Fibroblast of lung (primary cell): ENCODE results near the gene CHD8. TPM values are rescaled to one million over a fixed set of nuclear protein-coding genes. Genes with fewer than 3 reads are reported as not detected.

Experiments used
- DNase-seq, 2 donors: peaks; one replicate each; pipeline versions ENCODE4 v3.0.0 to v3.0.0-alpha.2; 2010; ENCODE audit warnings: low read depth in 2 of 2
- H2AFZ ChIP-seq: 2 replicates; pipeline ENCODE4 v1.5.1; 2012; ENCODE audit warnings: low read length, control low read depth, inconsistent platforms
- H3K27ac ChIP-seq: 2 replicates; pipeline ENCODE4 v1.5.1; 2011; ENCODE audit warnings: low read length, control low read depth; ENCODE audit not compliant: insufficient read depth
- H3K27me3 ChIP-seq: 2 replicates; pipeline ENCODE4 v1.5.1; 2011; ENCODE audit warnings: mild to moderate bottlenecking, low read length; ENCODE audit not compliant: control insufficient read depth, insufficient read depth
- H3K36me3 ChIP-seq: 2 replicates; pipeline ENCODE4 v1.5.1; 2011; ENCODE audit warnings: low read length; ENCODE audit not compliant: control insufficient read depth, insufficient read depth
- H3K4me1 ChIP-seq: 2 replicates; pipeline ENCODE4 v1.5.1; 2011; ENCODE audit warnings: low read length; ENCODE audit not compliant: control insufficient read depth, insufficient read depth; ENCODE audit errors: extremely low read depth
- H3K4me2 ChIP-seq: 2 replicates; pipeline ENCODE4 v1.5.1; 2011; ENCODE audit warnings: low read length, control low read depth; ENCODE audit not compliant: insufficient read depth; ENCODE audit errors: extremely low read depth
- H3K4me3 ChIP-seq, 4 experiments: fragments of 200-600 bp in 1 of 4; sonication (generic) in 1 of 4; replicated peaks in 1 of 4; 2 replicates each; pipeline ENCODE4 v1.5.1; 2011 to 2016; ENCODE audit warnings: low read length in 4 of 4, low read depth in 3 of 4, mild to moderate bottlenecking in 3 of 4, control low read depth in 2 of 4, inconsistent platforms in 1 of 4, mixed read lengths in 1 of 4; ENCODE audit not compliant: insufficient read depth in 1 of 4; ENCODE audit errors: control extremely low read depth in 1 of 4
- H3K79me2 ChIP-seq: 2 replicates; pipeline ENCODE4 v1.5.1; 2012; ENCODE audit warnings: mild to moderate bottlenecking, low read length, inconsistent platforms; ENCODE audit not compliant: control insufficient read depth, insufficient read depth
- H3K9ac ChIP-seq: 2 replicates; pipeline ENCODE4 v1.5.1; 2011; ENCODE audit warnings: mild to moderate bottlenecking, low read length, control low read depth; ENCODE audit not compliant: insufficient read depth
- H3K9me3 ChIP-seq: 2 replicates; pipeline ENCODE4 v1.5.1; 2012; ENCODE audit warnings: low read depth, low read length; ENCODE audit not compliant: control insufficient read depth, insufficient read depth
- H4K20me1 ChIP-seq: 2 replicates; pipeline ENCODE4 v1.5.1; 2011; ENCODE audit warnings: low read length; ENCODE audit not compliant: control insufficient read depth, insufficient read depth; ENCODE audit errors: extremely low read depth
- CTCF ChIP-seq, 2 donors: IDR thresholded peaks in 1 of 2; conservative IDR thresholded peaks in 1 of 2; 1 replicate in 1 of 2; 2 replicates in 1 of 2; pipeline ENCODE4 v1.5.1; 2011 to 2012; ENCODE audit warnings: low read length in 2 of 2, control low read depth in 1 of 2, inconsistent platforms in 1 of 2, low read depth in 1 of 2, mild to moderate bottlenecking in 1 of 2
- EZH2 ChIP-seq: IDR thresholded peaks from 2 replicates; pipeline ENCODE4 v1.5.1; 2012; ENCODE audit warnings: low read length, control low read depth, mild to moderate bottlenecking; ENCODE audit errors: missing control alignments
- polyA plus RNA-seq, 2 donors: library from polyadenylated mRNA; depleted of rRNA in 1 of 2; stranded (reverse) in 1 of 2; unstranded in 1 of 2; fragments of >200 nt; gene quantifications; 2 replicates each; pipeline ENCODE4 v1.2.1, GENCODE V29; 2011 to 2012; ENCODE audit warnings: missing spikeins in 1 of 2
- total RNA-seq: library from RNA; depleted of rRNA; stranded (reverse); fragments of >200 nt; gene quantifications from 2 replicates; pipeline ENCODE4 v1.2.1, GENCODE V29; 2014

Gene CHD8
- total and polyA plus RNA-seq, 2 donors (not counting 1 experiment from before 2014, with no cell fraction given): 11.1 to 56.3 TPM

- TF ChIP-seq EZH2 (no peak), CTCF (conservative IDR thresholded peaks at IDR 0.05 in 1 of 2, IDR thresholded peaks at IDR 0.05 in 1 of 2; ENCODE audit: low read depth in 1 of 2, low read length in 2 of 2) (no peak)
- H3K4me1 ChIP-seq: no peaks in the 10 kb centered on the region
- no peaks in the 10 kb centered on the region for H3K9me3 ChIP-seq
- H3K9ac ChIP-seq: no peak overlapping the region
- no peak overlapping the region for H3K4me3 ChIP-seq
- no peaks in the 10 kb centered on the region for H3K79me2 ChIP-seq
- DNase-seq: no peak
- H3K36me3 ChIP-seq: peaks cover 2% of the 10 kb centered on the region
- no peak overlapping the region for H3K4me2 ChIP-seq
- H3K27me3 ChIP-seq: no peaks in the 10 kb centered on the region
- no peak overlapping the region for H3K27ac ChIP-seq
- H2AFZ ChIP-seq: no peak overlapping the region
- H4K20me1 ChIP-seq: no peaks in the 10 kb centered on the region
These were observed 105.4 kb downstream of the CHD8 start for GRCh38 chr14:21350539-21350938.

GRCh38 chr14:21347201-21347600 lies 108.7 kb downstream of the CHD8 start:
- H3K36me3 ChIP-seq: peaks cover under 1% of the 10 kb centered on the region
- no peaks in the 10 kb centered on the region for H3K4me1 ChIP-seq
- H3K9ac ChIP-seq: no peak overlapping the region
- no peak overlapping the region for H2AFZ ChIP-seq
- no peak overlapping the region for H3K4me3 ChIP-seq
- H3K79me2 ChIP-seq: no peaks in the 10 kb centered on the region
- TF ChIP-seq CTCF (conservative IDR thresholded peaks at IDR 0.05 in 1 of 2, IDR thresholded peaks at IDR 0.05 in 1 of 2; ENCODE audit: low read depth in 1 of 2, low read length in 2 of 2) (no peak), EZH2 (no peak)
- no peak overlapping the region for H3K27ac ChIP-seq
- no peaks in the 10 kb centered on the region for H3K27me3 ChIP-seq
- H3K9me3 ChIP-seq: no peaks in the 10 kb centered on the region
- H4K20me1 ChIP-seq: no peaks in the 10 kb centered on the region
- peak in 1 of 2 donors; percentile 13 for DNase-seq
- H3K4me2 ChIP-seq: no peak overlapping the region

- TF ChIP-seq EZH2 (no peak), CTCF (conservative IDR thresholded peaks at IDR 0.05 in 1 of 2, IDR thresholded peaks at IDR 0.05 in 1 of 2; ENCODE audit: low read depth in 1 of 2, low read length in 2 of 2) (no peak)
- H2AFZ ChIP-seq: no peak overlapping the region
- H3K9me3 ChIP-seq: no peaks in the 10 kb centered on the region
- no peaks in the 10 kb centered on the region for H3K27me3 ChIP-seq
- no peaks in the 10 kb centered on the region for H4K20me1 ChIP-seq
- H3K4me1 ChIP-seq: no peaks in the 10 kb centered on the region
- no peak overlapping the region for H3K27ac ChIP-seq
- no peaks in the 10 kb centered on the region for H3K79me2 ChIP-seq
- no peak overlapping the region for H3K9ac ChIP-seq
- H3K4me2 ChIP-seq: no peak overlapping the region
- H3K36me3 ChIP-seq: no peaks in the 10 kb centered on the region
- H3K4me3 ChIP-seq: no peak overlapping the region
- DNase-seq: peak; percentile 41 to 43
These were observed 109.3 kb downstream of the CHD8 start for GRCh38 chr14:21346532-21347135.
